ENCODE measurements around the gene AKAP13.

The AKAP13 gene

DNA sequence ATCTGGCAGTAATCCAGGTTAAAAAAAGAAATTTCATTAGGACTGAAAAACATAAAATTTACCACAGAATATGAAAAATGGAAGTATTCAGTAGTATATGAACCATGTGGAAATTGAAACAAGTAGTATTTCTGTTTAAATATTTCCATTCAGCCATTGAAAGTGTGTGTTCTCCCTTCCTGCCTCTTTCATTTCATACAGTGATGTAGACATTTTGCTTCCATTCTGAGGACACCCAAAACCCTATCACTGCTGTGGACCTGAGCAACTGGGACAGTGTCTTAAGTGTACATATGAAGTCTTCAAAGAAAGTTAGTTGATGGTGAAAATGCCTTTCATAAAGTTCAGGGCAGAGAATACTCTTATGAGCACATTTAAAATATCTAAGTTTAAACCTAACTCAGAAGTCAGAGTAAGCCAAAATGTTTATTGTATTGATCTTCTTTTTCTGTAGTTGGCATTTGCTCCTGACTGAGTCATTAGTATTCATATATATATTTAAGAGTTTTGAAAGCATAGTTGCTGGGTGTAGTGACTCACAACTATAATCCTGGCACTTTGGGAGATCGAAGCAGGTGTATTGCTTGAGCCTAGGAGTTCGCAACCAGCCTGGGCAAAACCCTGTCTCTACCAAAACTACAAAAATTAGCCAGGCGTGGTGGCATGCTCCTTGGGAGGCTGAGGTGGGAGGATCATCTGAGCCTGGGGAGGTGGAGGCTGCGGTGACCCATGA lies 215.6 kb downstream of the AKAP13 start:
- no peak for DNase-seq
- in situ Hi-C loops (cut with MboI; ENCODE audit: low pct_unique_long_range_greater_than_20kb, low sequenced_read_pairs): no loop called here

DNA sequence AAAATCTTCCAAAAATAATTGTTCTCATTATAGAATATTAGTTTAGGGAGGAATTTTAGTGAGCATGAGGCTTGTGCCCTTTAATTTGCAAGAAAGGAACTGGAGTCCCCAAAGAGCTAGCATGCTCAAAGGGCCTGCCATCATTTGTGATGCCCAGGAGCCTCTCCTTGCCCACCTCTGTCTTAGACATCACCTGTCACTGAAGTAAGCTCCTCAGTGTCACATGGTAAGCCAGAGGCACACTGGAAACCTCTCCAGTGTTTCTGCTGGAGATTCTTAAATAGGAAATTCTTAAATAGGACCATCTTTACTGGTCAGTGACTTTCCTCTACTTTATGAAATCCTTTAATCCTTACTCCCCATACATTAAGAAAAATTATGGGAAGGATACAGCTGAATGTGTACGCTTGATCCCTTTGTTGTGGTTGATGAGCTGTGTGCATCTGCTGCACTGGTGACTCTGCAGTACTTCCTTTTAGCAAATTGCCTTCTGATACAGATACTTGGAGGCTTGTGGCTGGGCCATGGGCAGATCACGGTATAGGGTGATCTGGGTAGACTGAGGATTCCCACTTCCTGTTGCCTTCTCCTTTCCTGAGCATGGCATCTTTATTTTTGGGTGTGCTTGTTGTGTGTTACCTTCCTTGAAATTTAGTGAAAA lies 216.9 kb downstream of the AKAP13 start:
- DNase-seq: no peak
- in situ Hi-C loops (cut with MboI; ENCODE audit: low pct_unique_long_range_greater_than_20kb, low sequenced_read_pairs): no loop called here

GRCh38 chr15:85598219-85598618 lies 217.8 kb downstream of the AKAP13 start:
- DNase-seq: no peak
- in situ Hi-C loops (cut with MboI; ENCODE audit: low pct_unique_long_range_greater_than_20kb, low sequenced_read_pairs): no loop called here

DNA sequence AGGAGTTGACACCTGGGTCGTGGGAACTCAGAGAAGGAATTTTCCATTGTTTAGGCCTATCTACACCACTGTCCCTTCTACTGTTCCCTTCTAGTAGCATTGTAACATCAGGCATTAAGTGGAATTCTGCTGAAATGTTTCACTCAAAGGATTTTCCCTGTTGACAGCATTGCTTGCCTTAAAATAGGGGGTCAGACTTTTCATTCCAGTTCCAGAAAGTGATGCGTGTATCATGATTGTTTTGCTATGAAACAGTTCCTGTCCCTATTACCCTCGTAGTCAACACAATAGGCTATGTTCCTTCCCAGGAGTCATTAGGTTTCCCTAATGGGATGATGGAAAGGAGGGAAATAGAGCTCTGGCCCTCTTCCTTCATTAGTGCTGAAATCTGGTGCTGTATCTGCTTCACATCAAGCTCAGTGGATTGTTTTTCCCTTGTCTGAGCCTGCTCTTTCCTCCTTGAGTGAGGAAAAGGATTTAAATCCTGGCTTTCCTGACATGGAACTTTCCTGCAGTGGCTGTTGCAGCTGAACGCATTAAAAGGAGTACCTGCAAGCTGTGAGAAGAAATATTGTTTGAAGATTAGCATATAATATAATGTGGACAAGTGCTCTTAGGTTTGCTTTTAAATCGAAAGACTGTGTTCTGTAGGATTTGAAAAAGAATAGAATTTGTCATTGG lies 218.5 kb downstream of the AKAP13 start:
- DNase-seq: no peak
- in situ Hi-C loops (cut with MboI; ENCODE audit: low pct_unique_long_range_greater_than_20kb, low sequenced_read_pairs): no loop called here

GRCh38 chr15:85600001-85600400 lies 219.6 kb downstream of the AKAP13 start:
- no peak for DNase-seq
- in situ Hi-C loops (cut with MboI; ENCODE audit: low pct_unique_long_range_greater_than_20kb, low sequenced_read_pairs): no loop called here

DNA sequence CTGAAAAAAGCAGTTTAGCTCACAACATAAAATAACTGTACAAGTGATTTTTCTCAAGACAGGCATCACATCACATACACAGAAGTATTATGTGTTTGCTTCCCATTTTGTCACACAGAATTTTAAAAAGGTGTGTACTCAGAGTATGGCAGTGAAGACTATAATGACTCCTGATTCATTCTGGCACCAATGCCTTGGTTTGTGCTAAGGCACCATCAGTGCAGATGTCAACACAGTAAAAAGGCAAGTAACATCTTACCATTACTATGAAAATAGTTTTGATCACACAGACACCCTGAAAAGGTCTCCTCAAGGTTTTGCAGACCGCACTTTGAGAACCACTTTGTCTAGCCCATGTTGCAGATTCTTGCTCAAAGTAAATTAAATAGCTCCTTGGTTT lies 222.8 kb downstream of the AKAP13 start:
- in situ Hi-C loops (cut with MboI; ENCODE audit: low pct_unique_long_range_greater_than_20kb, low sequenced_read_pairs): no loop called here
- DNase-seq: no peak

DNA sequence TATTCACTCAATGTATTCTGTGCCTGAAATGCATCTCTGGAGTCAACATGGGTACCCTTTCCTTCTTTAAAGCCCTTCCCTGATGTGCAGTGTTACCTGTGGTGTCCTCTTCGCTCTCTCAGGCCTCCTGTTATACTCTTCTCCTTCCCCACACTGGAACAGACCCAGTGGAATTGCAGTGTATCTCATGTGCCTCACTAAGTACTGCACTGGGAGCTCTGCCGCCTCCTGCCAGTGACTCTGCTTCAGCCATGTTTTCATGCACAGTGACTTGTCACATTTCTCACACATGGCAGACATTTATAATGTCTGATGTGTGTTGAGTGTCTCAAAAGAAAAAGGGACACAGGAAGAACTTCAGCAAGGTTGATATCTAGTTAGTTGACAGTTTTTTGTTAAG lies 223.3 kb downstream of the AKAP13 start:
- in situ Hi-C loops (cut with MboI; ENCODE audit: low pct_unique_long_range_greater_than_20kb, low sequenced_read_pairs): no loop called here
- DNase-seq: no peak

DNA sequence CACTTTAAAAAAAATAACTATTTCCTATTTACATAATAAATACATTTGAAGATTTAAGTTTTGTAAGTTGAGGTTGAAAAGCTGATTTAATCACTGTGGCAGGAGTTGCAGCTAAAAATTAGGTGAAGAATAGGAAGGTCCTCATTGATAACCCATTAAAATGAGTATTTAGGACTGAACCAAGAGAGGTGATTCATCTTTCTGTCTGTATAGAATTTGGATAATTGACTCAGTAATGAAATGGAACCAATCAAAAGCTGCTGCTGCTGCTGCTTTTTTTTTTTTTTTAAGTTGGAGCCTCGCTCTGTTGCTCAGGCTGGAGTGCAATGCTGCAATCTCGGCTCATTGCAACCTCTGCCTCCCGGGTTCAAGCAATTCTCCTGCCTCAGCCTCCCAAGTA lies 223.8 kb downstream of the AKAP13 start:
- in situ Hi-C loops (cut with MboI; ENCODE audit: low pct_unique_long_range_greater_than_20kb, low sequenced_read_pairs): no loop called here
- DNase-seq: no peak

- in situ Hi-C loops (cut with MboI; ENCODE audit: low pct_unique_long_range_greater_than_20kb, low sequenced_read_pairs): no loop called here
These were observed 226.3 kb downstream of the AKAP13 start for GRCh38 chr15:85606738-85607137.

DNA sequence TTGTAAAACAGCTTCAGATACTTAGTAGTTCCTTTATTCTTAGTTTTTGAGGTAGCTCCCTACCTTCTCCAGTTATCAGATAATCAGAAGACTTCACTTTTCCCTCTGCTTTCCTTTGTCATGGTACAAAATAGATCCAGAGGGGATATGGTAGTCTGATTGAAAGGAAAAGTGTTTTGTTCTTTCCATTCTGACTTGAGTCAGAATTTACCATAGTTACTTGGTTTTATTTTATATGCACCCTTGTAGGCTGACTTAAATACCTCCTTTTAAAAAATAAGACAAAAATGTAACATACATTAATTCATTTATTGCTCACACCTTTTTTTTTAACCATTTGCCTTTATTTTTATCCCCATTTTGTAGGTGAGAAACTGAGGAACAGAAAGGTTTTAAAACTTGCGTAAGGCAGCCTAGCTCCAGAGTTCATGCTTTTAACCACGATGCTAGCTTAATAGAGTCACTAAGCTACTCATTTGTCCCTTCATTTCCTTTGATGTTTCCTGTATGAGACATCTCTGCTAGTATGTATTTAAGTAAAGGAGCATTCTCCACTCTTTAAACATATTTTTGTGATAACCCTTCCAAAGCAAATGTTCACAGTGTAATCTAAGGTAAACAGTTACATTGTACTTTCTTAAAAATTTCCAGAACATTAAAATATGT lies 226.9 kb downstream of the AKAP13 start:
- in situ Hi-C loops (cut with MboI; ENCODE audit: low pct_unique_long_range_greater_than_20kb, low sequenced_read_pairs): no loop called here
- DNase-seq: no peak

More at GRCh38 chr15:85606738-85607137, 226.3 kb downstream of the AKAP13 start:
- DNase-seq: no peak

- DNase-seq: no peak
- in situ Hi-C loops (cut with MboI; ENCODE audit: low pct_unique_long_range_greater_than_20kb, low sequenced_read_pairs): no loop called here
These were observed 227.4 kb downstream of the AKAP13 start for GRCh38 chr15:85607842-85608241.

DNA sequence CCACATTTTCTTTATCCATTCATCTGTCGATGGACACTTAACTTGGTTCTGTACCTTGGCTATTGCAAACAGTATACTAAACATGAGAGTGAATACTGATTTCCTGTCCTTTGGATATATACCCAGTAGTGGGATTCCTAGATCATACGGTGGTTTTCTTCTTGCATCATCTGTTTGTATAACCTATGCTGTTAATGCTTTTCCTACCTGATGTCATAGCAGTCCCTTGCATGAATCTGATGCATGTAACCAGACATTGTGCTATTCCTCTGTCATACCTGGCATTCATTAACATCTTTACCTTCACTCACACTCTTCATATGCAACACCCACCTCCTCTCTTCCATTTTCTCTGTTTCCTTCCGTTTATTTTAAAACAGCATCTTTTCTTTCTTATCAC lies 229.1 kb downstream of the AKAP13 start:
- in situ Hi-C loops (cut with MboI; ENCODE audit: low pct_unique_long_range_greater_than_20kb, low sequenced_read_pairs): no loop called here
- no peak for DNase-seq

GRCh38 chr15:85611361-85611760 lies 231.0 kb downstream of the AKAP13 start:
- DNase-seq: no peak
- in situ Hi-C loops (cut with MboI; ENCODE audit: low pct_unique_long_range_greater_than_20kb, low sequenced_read_pairs): no loop called here

DNA sequence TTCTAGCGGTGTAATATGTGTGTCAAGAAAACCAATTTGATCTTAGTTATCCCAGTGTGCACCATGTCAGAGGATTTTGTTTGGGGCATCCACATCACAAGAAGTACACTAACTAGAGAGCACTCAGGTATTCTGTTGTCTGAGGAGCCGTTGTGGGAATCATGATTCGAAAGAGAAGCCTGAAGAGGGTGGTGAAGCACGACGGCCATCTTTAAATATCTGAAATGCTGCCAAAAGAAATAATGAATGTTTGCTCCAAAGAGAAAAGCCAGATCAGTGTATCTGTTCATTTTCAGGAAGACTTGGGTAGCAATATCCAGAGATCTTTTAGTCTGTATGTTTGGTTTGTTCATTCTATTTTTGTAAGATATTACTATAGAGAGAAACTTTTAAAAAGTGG lies 233.7 kb downstream of the AKAP13 start:
- in situ Hi-C loops (cut with MboI; ENCODE audit: low pct_unique_long_range_greater_than_20kb, low sequenced_read_pairs): no loop called here
- DNase-seq: no peak

GRCh38 chr15:85615930-85616329 lies 235.5 kb downstream of the AKAP13 start:
- in situ Hi-C loops (cut with MboI; ENCODE audit: low pct_unique_long_range_greater_than_20kb, low sequenced_read_pairs): no loop called here
- peak; percentile 75 for DNase-seq

DNA sequence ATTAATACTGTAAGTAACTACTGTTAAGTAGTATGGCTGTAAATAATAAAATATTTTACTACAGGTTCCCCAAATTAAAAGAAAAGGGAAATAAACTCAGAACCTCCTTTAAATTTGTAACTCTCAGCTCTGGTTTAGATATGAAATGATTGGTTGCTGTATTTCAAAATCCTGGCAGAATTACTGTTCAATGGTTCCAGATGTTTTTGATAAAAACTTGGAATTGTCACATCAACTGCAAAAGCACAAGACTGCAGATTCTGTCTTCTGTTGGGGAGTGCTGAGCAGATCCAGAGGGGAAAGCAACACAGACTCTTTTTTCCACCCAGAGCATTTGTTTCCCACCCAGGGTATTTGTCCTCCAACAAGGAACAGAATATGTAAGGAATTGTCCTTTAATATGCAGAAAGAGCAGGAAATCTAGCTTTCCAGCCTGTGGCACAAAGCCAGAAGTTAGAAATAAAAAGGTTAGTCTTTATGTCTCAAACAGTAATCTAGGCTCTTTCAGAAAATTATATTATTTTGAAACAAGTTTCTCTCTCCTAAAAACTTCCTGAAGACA lies 236.2 kb downstream of the AKAP13 start:
- no peak for DNase-seq
- in situ Hi-C loops (cut with MboI; ENCODE audit: low pct_unique_long_range_greater_than_20kb, low sequenced_read_pairs): no loop called here

DNA sequence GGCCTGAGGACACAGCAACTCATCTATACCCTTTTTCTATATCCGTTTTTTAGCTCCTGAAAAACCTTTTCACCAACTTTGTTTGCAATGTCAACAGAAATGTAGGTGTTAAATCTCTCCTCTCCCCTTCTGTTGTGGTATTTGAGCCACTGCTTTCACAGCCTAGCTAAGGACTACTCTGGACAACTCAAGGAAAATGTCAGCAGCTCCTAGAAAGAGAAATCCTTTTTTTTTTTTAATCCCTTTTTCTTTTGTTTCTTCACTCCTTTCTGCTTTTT lies 237.8 kb downstream of the AKAP13 start:
- in situ Hi-C loops (cut with MboI; ENCODE audit: low pct_unique_long_range_greater_than_20kb, low sequenced_read_pairs): no loop called here
- no peak for DNase-seq

GRCh38 chr15:85618956-85619491 lies 238.6 kb downstream of the AKAP13 start:
- DNase-seq: peak; percentile 84
- in situ Hi-C loops (cut with MboI; ENCODE audit: low pct_unique_long_range_greater_than_20kb, low sequenced_read_pairs): no loop called here

DNA sequence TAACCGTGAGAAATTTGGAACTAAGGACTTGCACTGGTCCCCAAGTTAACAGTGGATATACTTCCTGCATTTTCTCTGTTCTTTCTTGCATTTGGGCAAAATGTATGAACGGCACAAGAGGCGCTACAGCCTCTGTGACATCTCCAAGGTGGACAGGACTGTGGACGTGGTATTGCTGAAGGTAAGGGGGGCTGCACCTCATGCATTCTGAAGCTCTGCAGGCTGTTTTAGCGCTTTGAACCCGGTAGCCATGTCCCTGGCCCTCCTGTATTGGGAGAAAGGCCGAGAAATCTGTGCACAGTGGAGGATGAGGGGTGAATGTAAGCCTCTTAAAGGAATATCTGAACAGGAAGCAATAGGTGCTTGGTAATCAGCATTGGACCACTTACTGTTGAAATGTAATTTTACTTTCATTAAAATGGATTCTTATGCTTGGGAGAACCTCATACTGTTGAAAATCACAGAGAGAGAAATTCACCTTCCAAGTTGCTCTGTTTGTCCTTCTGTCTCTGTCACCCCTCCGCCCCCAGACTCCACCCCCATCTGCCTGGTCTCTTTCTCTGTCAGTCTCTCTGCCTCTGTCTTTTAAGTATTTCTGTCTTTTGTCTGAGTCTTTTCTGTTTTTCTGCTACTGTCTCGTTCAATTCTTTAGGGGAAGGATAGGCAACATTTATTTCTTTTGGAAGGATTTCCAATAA lies 239.7 kb downstream of the AKAP13 start:
- no peak for DNase-seq
- in situ Hi-C loops (cut with MboI; ENCODE audit: low pct_unique_long_range_greater_than_20kb, low sequenced_read_pairs): no loop called here

Measured in KBM-7 (cell line).